Progenitor cell of endocrine pancreas (in vitro differentiated cells): Measurements from ENCODE around the gene CAB39. TPM values are rescaled to one million over a fixed set of nuclear protein-coding genes. Genes with fewer than 3 reads are reported as not detected.
A peak's percentile ranks its signal among the peaks of the same experiment; 100 is the strongest.

Experiments
- DNase-seq: peaks from one replicate; pipeline ENCODE4 v3.0.0; 2021; ENCODE audit warnings: low spot score; ENCODE audit not compliant: unreplicated experiment
- H3K27ac Mint-ChIP-seq: 2 replicates; pipeline ENCODE4 v1.8.0; 2021; ENCODE audit warnings: mild to moderate bottlenecking, moderate library complexity, mixed read lengths
- H3K27me3 Mint-ChIP-seq: 2 replicates; pipeline ENCODE4 v1.8.0; 2021; ENCODE audit warnings: mixed read lengths
- H3K36me3 Mint-ChIP-seq: 2 replicates; pipeline ENCODE4 v1.8.0; 2022; ENCODE audit warnings: mixed read lengths; ENCODE audit not compliant: insufficient read depth
- H3K4me1 Mint-ChIP-seq: 2 replicates; pipeline ENCODE4 v1.8.0; 2021; ENCODE audit warnings: low read depth, mixed read lengths
- H3K4me3 Mint-ChIP-seq: 2 replicates; pipeline ENCODE4 v1.8.0; 2021; ENCODE audit warnings: low read depth, mild to moderate bottlenecking, moderate library complexity, mixed read lengths
- H3K9me3 Mint-ChIP-seq: 2 replicates; pipeline ENCODE4 v1.8.0; 2021; ENCODE audit warnings: low read depth, mixed read lengths
- CTCF ChIP-seq: fragments of 200-600 bp; sonication (generic); IDR thresholded peaks from one replicate; pipeline ENCODE4 v1.5.0; 2021; ENCODE audit warnings: antibody characterized with exemption, mild to moderate bottlenecking; ENCODE audit not compliant: unreplicated experiment
- long read RNA-seq: library from polyadenylated mRNA; unstranded; transcript quantifications from one replicate; pipeline ENCODE4 v2.0.0, GENCODE V29; 2020
- total RNA-seq: library from RNA; stranded (reverse); gene quantifications from 2 replicates; pipeline ENCODE4 v1.2.1, GENCODE V29; 2021

The CAB39 gene
- 44.1 and 49.0 TPM in 2 replicates for total RNA-seq
- long read RNA-seq, partial matches to known transcripts, result 3 of 17 reads
- long read RNA-seq, other reads (novel, unspliced or antisense), result 10 of 17 reads

- Mint-ChIP-seq H3K9me3 (no peaks in the 10 kb centered on the region), H3K4me3 (peak within 1 kb of the TSS; percentile 87), H3K36me3 (peaks cover 2% of the 10 kb centered on the region), H3K4me1 (peaks cover 19% of the 10 kb centered on the region), H3K27ac (peak within 1 kb of the TSS; percentile 98), H3K27me3 (peaks cover 9% of the 10 kb centered on the region)
- peak; percentile 95 for TF ChIP-seq CTCF
- DNase-seq, result peak; percentile 83
Measured at GRCh38 chr2:230712443-230713330, at the start of gene CAB39. Gene CAB39, plus strand, starts transcription at chr2:230712842. Its CDS starts 47,160 bp downstream, at chr2:230760002.

GRCh38 chr2:230664128-230664527, 48.5 kb upstream of the CAB39 start:
- H3K27me3 Mint-ChIP-seq, result peaks cover 7% of the 10 kb centered on the region
- H3K27ac Mint-ChIP-seq, result no peak overlapping the region
- no peak for TF ChIP-seq CTCF
- no peaks in the 10 kb centered on the region for H3K36me3 Mint-ChIP-seq
- no peaks in the 10 kb centered on the region for H3K9me3 Mint-ChIP-seq
- H3K4me3 Mint-ChIP-seq, result no peak overlapping the region
- H3K4me1 Mint-ChIP-seq, result peaks cover 7% of the 10 kb centered on the region
- DNase-seq, result no peak

GRCh38 chr2:230664844-230665243, 47.8 kb upstream of the CAB39 start:
- TF ChIP-seq CTCF, result no peak
- no peak overlapping the region for H3K27ac Mint-ChIP-seq
- no peaks in the 10 kb centered on the region for H3K36me3 Mint-ChIP-seq
- H3K27me3 Mint-ChIP-seq, result peaks cover 7% of the 10 kb centered on the region
- no peak for DNase-seq
- H3K4me3 Mint-ChIP-seq, result no peak overlapping the region
- peaks cover 6% of the 10 kb centered on the region for H3K4me1 Mint-ChIP-seq
- H3K9me3 Mint-ChIP-seq, result no peaks in the 10 kb centered on the region

- Mint-ChIP-seq H3K4me3 (no peak overlapping the region), H3K9me3 (no peaks in the 10 kb centered on the region), H3K36me3 (no peaks in the 10 kb centered on the region), H3K27me3 (peaks cover 7% of the 10 kb centered on the region), H3K4me1 (peaks cover 6% of the 10 kb centered on the region), H3K27ac (no peak overlapping the region)
- DNase-seq, result no peak
- no peak for TF ChIP-seq CTCF
Measured at GRCh38 chr2:230665263-230665691, 47.4 kb upstream of the CAB39 start.

GRCh38 chr2:230666446-230666845, 46.2 kb upstream of the CAB39 start:
- DNase-seq, result no peak
- TF ChIP-seq CTCF, result no peak
- peaks cover 4% of the 10 kb centered on the region for H3K4me1 Mint-ChIP-seq
- H3K4me3 Mint-ChIP-seq, result no peak overlapping the region
- no peaks in the 10 kb centered on the region for H3K9me3 Mint-ChIP-seq
- peaks cover 7% of the 10 kb centered on the region for H3K27me3 Mint-ChIP-seq
- H3K36me3 Mint-ChIP-seq, result no peaks in the 10 kb centered on the region
- no peak overlapping the region for H3K27ac Mint-ChIP-seq
